ENCODE results near the gene C2CD2L. TPM values are rescaled to one million over a fixed set of nuclear protein-coding genes. Genes with fewer than 3 reads are reported as not detected.

C2CD2L gene
- total RNA-seq, 1 experiment from 2014 or later = 6.4 TPM

Other genes with a start within 250 kb of the C2CD2L start
- gene CXCR5, start 223.5 kb upstream of the C2CD2L start, total RNA-seq (2021) = 0.07 TPM in 1 of 3 replicates, not detected in the others
- 62.1 to 65.3 TPM (median 64.7 TPM) in 3 replicates for gene BCL9L, start 181.4 kb upstream of the C2CD2L start, total RNA-seq (2021)
- gene UPK2, start 151.0 kb upstream of the C2CD2L start, total RNA-seq (2021) = not detected in 3 replicates
- not detected in 3 replicates for gene FOXR1, start 135.6 kb upstream of the C2CD2L start, total RNA-seq (2021)
- 39.1 to 42.1 TPM (median 41.7 TPM) in 3 replicates for gene CENATAC, start 109.2 kb upstream of the C2CD2L start, total RNA-seq (2021)
- 1,349 to 1,504 TPM (median 1,464 TPM) in 3 replicates for gene RPS25, start 89.0 kb upstream of the C2CD2L start, total RNA-seq (2021)
- gene TRAPPC4, start 88.6 kb upstream of the C2CD2L start, total RNA-seq (2021) = 65.1 to 75.7 TPM (median 65.5 TPM) in 3 replicates
- gene SLC37A4, start 76.5 kb upstream of the C2CD2L start, total RNA-seq (2021) = 48.6 to 57.0 TPM (median 54.5 TPM) in 3 replicates
- gene HYOU1, start 50.1 kb upstream of the C2CD2L start, total RNA-seq (2021) = 212 to 276 TPM (median 218 TPM) in 3 replicates
- gene VPS11, start 39.5 kb upstream of the C2CD2L start, total RNA-seq (2021) = 17.2 to 20.2 TPM (median 18.4 TPM) in 3 replicates
- 55.4 to 64.4 TPM (median 62.3 TPM) in 3 replicates for gene HMBS, start 22.5 kb upstream of the C2CD2L start, total RNA-seq (2021)
- 59.6 to 64.6 TPM (median 63.5 TPM) in 3 replicates for gene DPAGT1, start 5.5 kb upstream of the C2CD2L start, total RNA-seq (2021)
- 34.0 to 37.1 TPM (median 35.4 TPM) in 3 replicates for gene HINFP, start 14.2 kb downstream of the C2CD2L start, total RNA-seq (2021)
- 1.9 to 4.4 TPM (median 2.1 TPM) in 3 replicates for gene ABCG4, start 41.7 kb downstream of the C2CD2L start, total RNA-seq (2021)
- gene NLRX1, start 61.4 kb downstream of the C2CD2L start, total RNA-seq (2021) = 19.9 to 23.2 TPM (median 20.8 TPM) in 3 replicates
- gene NHERF4, start 78.1 kb downstream of the C2CD2L start, total RNA-seq (2021) = 0.32 to 0.59 TPM in 2 of 3 replicates, not detected in the other
- gene CBL, start 99.0 kb downstream of the C2CD2L start, total RNA-seq (2021) = 45.6 to 47.9 TPM (median 46.7 TPM) in 3 replicates
- 20.7 to 26.4 TPM (median 22.1 TPM) in 3 replicates for gene MCAM, start 209.8 kb downstream of the C2CD2L start, total RNA-seq (2021)
- 90.0 to 91.1 TPM (median 90.6 TPM) in 3 replicates for gene RNF26, start 227.2 kb downstream of the C2CD2L start, total RNA-seq (2021)
- gene C1QTNF5, start 233.5 kb downstream of the C2CD2L start, total RNA-seq (2021) = 2.0 to 3.0 TPM (median 2.2 TPM) in 3 replicates
- not detected in 3 replicates for gene MFRP, start 239.4 kb downstream of the C2CD2L start, total RNA-seq (2021)